A673 (cell line): ENCODE measurements around the gene MRGPRF. TPM values are rescaled to one million over a fixed set of nuclear protein-coding genes. Genes with fewer than 3 reads are reported as not detected.

Source experiments
- BruUV-seq: library from RNA; stranded (reverse); fragments of 400-500 nt; replicated peaks from 2 replicates; lab custom pipeline; 2021; lab: Mats Ljungman, UMichigan
- CTCF ChIA-PET: fragments of 300-600 bp; sonication (Branson Sonifier 250); formaldehyde crosslinking; loops from one replicate; lab custom pipeline; 2022; ENCODE audit warnings: antibody characterized with exemption; lab: Charles Lee
- POLR2A ChIA-PET: fragments of 300-600 bp; sonication (Branson Sonifier 250); formaldehyde crosslinking; loops from one replicate; lab custom pipeline; 2022; ENCODE audit warnings: antibody characterized with exemption; ENCODE audit not compliant: low non-redundant PET; lab: Charles Lee
- DNase-seq: peaks from one replicate; pipeline ENCODE4 v3.0.0-alpha.2; 2015; ENCODE audit warnings: low spot score
- H3K27ac ChIP-seq: fragments of 200-600 bp; sonication (generic); 2 replicates; pipeline ENCODE4 v1.5.1; 2016; ENCODE audit warnings: mixed run types, low read depth, mild to moderate bottlenecking, mixed read lengths, antibody characterized with exemption, low read length; ENCODE audit not compliant: poor library complexity, severe bottlenecking
- H3K27me3 ChIP-seq: fragments of 200-600 bp; sonication (generic); replicated peaks from 2 replicates; pipeline ENCODE4 v1.6.1; 2017; ENCODE audit warnings: mixed run types, low read depth, mild to moderate bottlenecking, mixed read lengths, antibody characterized with exemption, low read length; ENCODE audit not compliant: insufficient read depth, poor library complexity
- H3K36me3 ChIP-seq: fragments of 200-600 bp; sonication (generic); 2 replicates; pipeline ENCODE4 v1.6.1; 2016; ENCODE audit warnings: mixed run types, mild to moderate bottlenecking, mixed read lengths, antibody characterized with exemption, low read length; ENCODE audit not compliant: insufficient read depth, poor library complexity, severe bottlenecking
- H3K4me1 ChIP-seq: fragments of 200-600 bp; sonication (generic); 2 replicates; pipeline ENCODE4 v1.6.1; 2017; ENCODE audit warnings: mixed run types, mild to moderate bottlenecking, mixed read lengths, antibody characterized with exemption, low read length; ENCODE audit not compliant: insufficient read depth, poor library complexity, severe bottlenecking
- H3K4me3 ChIP-seq: fragments of 200-600 bp; sonication (generic); 2 replicates; pipeline ENCODE4 v1.5.1; 2016; ENCODE audit warnings: low read depth, mixed run types, mild to moderate bottlenecking, mixed read lengths, low read length; ENCODE audit not compliant: poor library complexity, severe bottlenecking
- H3K9me3 ChIP-seq: fragments of 200-600 bp; sonication (generic); 2 replicates; pipeline ENCODE4 v1.6.1; 2016; ENCODE audit warnings: mixed run types, low read depth, mild to moderate bottlenecking, mixed read lengths, antibody characterized with exemption, low read length; ENCODE audit not compliant: poor library complexity, severe bottlenecking
- EZH2 ChIP-seq: fragments of 200-600 bp; sonication (generic); IDR thresholded peaks from 2 replicates; pipeline ENCODE4 v1.6.1; 2017; ENCODE audit warnings: borderline replicate concordance, low read depth, mild to moderate bottlenecking, mixed read lengths, antibody characterized with exemption, low read length; ENCODE audit not compliant: poor library complexity, severe bottlenecking
- intact Hi-C: fragments of 100-400 bp; cut with micrococcal nuclease; formaldehyde crosslinking; loops from one replicate; pipeline ENCODE4 v1.10.0; 2022; ENCODE audit not compliant: unreplicated experiment
- total RNA-seq: library from RNA; stranded (reverse); gene quantifications from 2 replicates; pipeline ENCODE4 v1.2.3, GENCODE V29; 2021
- TF ChIP-seq, protein P1 (sequence below): fragments of 300-800, 200-600 bp; sonication (generic); conservative IDR thresholded peaks from 2 replicates; pipeline ENCODE4 v1.5.1; 2017; ENCODE audit warnings: low read depth, mild to moderate bottlenecking, antibody characterized with exemption, low read length, moderate library complexity, mixed read lengths

MRGPRF gene
- total RNA-seq, 1 experiment from 2014 or later: 9.3 TPM

DNA sequence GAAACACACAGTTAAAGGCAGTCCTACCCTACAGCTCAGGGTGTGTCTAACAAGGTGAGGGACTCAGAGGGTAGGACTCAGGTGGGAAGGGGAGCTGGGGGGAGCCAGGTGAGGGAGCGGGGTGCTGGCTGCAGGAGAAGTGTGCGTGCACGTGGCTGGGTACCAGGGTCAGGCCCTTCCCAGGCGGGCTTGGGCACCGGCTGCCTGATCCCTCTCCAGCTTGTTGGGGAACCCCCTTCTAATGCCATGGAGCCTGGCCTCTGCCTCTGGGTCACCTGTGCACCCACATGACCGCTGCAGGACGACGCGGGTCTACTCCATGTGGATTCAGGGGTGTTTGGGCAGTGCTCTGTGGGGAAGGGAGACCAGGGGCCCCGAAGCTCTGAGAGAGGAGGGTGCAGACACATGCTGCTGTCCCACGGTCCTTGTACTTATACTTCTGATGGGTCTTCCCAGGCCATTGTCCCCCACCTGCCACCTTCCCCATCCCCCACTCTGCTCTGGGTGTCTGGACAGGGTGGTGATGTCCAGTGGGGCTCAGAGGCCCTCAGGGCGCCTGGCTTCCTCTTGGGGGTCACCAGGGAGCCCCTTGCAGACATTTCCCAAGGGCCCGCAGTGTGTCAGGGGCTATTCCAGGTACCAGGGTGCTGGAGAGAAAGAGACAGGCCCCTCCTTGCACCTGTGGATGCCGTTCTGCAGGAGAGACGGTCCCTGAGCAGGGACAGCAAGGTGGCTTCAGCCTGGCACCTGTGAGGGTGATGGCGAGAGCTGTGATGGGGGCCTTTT lies 21.9 kb downstream of the MRGPRF start:
- DNase-seq: no peak
- Histone ChIP-seq H3K27me3 (peaks cover 5% of the 10 kb centered on the region), H3K9me3 (no peaks in the 10 kb centered on the region), H3K4me1 (peaks cover 6% of the 10 kb centered on the region), H3K36me3 (no peaks in the 10 kb centered on the region), H3K4me3 (no peak overlapping the region), H3K27ac (no peak overlapping the region)
- intact Hi-C loops: no loop called here
- ChIA-PET POLR2A (no interaction called here), CTCF (no interaction called here)
- TF ChIP-seq, protein P1, sequence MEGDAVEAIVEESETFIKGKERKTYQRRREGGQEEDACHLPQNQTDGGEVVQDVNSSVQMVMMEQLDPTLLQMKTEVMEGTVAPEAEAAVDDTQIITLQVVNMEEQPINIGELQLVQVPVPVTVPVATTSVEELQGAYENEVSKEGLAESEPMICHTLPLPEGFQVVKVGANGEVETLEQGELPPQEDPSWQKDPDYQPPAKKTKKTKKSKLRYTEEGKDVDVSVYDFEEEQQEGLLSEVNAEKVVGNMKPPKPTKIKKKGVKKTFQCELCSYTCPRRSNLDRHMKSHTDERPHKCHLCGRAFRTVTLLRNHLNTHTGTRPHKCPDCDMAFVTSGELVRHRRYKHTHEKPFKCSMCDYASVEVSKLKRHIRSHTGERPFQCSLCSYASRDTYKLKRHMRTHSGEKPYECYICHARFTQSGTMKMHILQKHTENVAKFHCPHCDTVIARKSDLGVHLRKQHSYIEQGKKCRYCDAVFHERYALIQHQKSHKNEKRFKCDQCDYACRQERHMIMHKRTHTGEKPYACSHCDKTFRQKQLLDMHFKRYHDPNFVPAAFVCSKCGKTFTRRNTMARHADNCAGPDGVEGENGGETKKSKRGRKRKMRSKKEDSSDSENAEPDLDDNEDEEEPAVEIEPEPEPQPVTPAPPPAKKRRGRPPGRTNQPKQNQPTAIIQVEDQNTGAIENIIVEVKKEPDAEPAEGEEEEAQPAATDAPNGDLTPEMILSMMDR: no peak
- TF ChIP-seq EZH2: no peak
- no TSS peak for BruUV-seq

GRCh38 chr11:68989936-68990606 lies 23.0 kb downstream of the MRGPRF start:
- no peak overlapping the region for H3K4me3 ChIP-seq
- H3K36me3 ChIP-seq: no peaks in the 10 kb centered on the region
- H3K27me3 ChIP-seq: peaks cover 5% of the 10 kb centered on the region
- no TSS peak for BruUV-seq
- H3K4me1 ChIP-seq: peaks cover 6% of the 10 kb centered on the region
- H3K27ac ChIP-seq: no peak overlapping the region
- POLR2A ChIA-PET: no interaction called here
- H3K9me3 ChIP-seq: no peaks in the 10 kb centered on the region
- DNase-seq: no peak
- intact Hi-C loops: no loop called here
- TF ChIP-seq EZH2: no peak
- TF ChIP-seq, protein P1: no peak
- CTCF ChIA-PET: no interaction called here

DNA sequence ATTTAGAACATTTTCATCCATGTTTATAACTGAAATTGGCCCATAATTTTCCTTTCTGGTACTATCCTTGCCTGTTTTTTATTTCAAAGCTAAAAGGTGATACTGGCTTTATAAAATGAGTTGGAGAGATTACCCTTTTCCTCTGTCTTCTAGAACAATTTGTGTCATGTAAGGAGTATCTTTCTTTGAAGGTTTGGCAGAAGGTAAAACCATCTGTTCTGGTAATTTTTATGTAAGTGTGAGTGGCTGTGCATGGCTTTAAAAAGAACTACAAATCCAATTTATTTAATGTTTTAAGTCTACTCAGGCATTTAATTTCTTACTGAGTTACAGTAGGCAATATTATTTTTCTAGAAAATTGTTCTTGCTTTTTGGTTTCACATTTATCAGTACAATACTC lies 24.6 kb downstream of the MRGPRF start:
- BruUV-seq: no TSS peak
- CTCF ChIA-PET: no interaction called here
- no peaks in the 10 kb centered on the region for H3K4me1 ChIP-seq
- H3K27ac ChIP-seq: no peak overlapping the region
- TF ChIP-seq EZH2: no peak
- TF ChIP-seq, protein P1: no peak
- H3K9me3 ChIP-seq: no peaks in the 10 kb centered on the region
- DNase-seq: no peak
- peaks cover 5% of the 10 kb centered on the region for H3K27me3 ChIP-seq
- POLR2A ChIA-PET: no interaction called here
- H3K36me3 ChIP-seq: no peaks in the 10 kb centered on the region
- no peak overlapping the region for H3K4me3 ChIP-seq
- intact Hi-C loops: no loop called here
